Stimulated activated CD8-positive, alpha-beta memory T cell treated with anti-CD3 and anti-CD28 coated beads, Interleukin-12 subunit alpha, Interleukin-12 subunit beta, amount 100 ng/mL, for 24 hours (primary cell): ENCODE measurements around the gene PAH.

Experiments used
- DNase-seq: peaks from one replicate; pipeline ENCODE4 v3.0.0-alpha.2; 2020; ENCODE audit errors: extremely low read depth

Gene PAH

DNA sequence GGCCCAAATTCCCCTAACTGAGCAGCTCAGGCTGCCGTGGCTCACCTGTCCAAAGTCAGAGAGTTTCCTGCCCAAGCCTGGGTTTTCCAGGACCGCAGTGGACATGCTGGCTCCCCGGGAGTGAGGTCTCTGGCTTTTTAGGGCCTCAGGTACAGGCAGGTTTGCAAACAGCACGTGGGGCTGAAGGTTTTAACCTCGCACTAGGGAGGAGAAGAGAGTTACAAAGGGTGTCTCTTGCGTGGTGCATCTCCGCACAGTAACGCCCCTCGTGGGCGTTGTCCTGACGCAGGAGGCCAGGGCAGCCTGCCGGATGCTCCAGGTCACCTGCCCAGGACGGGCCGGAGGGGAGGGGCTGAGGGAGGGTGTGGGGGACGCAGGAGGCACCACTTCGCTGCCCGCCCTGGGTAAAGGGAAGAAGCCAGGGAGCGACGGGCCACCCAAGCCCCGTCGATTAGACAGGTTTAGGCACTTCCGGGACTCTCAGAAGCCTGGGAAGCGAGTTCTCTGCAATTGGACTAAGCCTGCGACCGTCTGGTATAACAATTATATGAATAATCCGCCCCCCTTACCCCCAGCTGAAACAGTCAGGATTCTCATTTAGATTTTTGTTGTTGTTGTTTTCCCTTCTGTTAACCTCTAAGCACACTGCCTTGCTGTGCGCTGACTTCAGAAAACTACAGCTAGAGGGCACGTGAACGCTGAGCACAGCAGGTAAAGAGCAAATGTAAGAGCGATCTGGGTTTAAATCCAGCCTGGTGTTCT, at the start of gene PAH:
TSS of gene PAH (minus strand) at position 219 of the 762 bp plus-strand sequence. CDS start at position 105, 114 bp downstream.
- no peak for DNase-seq

DNA sequence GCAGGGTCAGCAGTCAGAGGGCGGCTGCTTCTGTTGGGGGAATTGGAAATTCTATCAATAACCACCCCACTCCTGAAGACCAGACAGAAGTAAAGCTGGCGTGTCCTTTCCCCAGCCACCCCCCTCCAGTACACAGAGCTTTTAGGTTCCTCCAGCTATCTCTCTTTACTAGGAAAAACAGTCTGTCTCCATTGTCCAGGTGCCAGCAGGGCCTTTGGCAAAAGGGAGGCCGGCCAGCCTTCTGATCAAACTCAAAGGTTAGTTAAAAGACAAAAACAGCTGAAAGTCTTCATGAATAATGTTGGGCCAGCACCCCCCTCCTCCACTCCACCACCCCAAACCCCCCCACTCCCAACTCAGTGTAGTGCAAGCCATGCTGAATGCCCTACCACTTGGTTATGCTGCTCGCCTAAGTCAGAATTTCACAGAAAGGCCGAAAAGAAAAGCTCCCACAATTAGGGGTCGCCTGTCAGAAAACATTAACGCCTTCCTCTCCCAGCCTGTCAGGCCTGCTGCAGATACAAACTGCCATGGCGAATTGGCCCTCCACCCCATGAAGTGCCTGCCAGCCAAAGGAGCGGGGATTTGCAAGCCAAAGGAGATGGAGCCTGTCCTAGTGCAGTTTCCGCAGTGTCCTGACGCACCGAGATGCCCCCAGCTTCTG, 49.3 kb upstream of the PAH start:
- DNase-seq = no peak

DNA sequence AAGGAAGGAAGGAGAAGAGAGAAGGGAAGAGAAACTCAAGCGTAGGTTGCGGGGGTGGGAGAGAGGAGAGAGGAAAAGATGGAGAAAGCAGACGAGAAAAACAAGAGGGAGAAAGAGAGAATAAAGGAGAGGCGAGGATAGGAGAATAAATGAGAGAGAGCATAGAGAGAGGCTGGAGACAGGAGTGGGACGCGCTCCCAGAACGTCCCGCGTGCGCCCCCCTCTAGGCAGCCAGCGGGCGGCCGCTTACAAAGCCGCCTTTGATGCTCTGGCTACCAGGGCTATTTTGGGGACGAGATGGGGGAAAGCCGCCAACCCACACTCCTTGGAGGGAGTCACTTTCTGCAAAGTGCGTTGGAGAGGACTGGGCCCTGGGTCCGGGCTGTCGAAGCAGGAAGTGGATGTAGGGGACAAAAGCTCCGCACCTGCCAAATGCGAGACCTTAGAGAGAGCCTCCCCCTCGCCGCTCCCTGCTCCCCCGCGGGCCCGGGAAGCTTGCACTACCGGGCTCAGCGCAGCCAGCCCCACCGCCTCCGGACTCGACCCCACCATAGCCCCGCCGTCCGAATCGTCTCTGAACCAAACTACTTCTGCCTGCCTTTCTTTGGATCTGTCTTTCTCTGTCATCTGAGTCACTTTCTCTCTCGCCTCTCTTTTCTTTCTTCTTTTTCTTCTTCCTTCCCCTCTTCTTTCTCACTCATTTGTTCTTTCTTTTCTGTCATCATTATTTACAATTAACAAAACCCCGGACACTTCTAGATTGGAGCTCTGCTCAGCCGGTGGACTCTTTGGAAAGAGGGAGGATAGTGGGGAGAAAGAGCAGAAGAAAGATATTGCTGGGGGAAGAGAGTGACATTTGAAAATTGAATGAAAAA, 48.5 kb upstream of the PAH start:
- no peak for DNase-seq

DNA sequence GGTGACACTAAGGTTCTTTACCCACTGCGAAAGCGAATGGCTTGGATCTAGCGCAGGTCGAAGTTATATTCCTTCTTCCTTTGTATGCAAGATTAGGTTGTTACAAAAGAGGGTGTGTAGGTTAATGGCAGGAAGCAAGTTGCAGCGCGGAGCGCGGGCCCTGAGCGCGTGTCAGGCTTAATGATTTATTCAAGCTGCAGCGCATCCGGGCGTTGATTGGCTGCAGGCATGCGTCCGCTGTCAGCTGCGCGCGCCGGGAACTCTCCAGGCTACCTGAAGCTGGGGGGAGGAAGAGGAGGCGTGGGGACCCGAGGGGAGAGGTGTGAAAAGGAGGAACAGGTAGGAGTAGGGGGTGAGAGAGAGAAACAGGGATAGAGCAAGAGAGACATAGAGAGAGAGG, 47.8 kb upstream of the PAH start:
- DNase-seq = no peak

DNA sequence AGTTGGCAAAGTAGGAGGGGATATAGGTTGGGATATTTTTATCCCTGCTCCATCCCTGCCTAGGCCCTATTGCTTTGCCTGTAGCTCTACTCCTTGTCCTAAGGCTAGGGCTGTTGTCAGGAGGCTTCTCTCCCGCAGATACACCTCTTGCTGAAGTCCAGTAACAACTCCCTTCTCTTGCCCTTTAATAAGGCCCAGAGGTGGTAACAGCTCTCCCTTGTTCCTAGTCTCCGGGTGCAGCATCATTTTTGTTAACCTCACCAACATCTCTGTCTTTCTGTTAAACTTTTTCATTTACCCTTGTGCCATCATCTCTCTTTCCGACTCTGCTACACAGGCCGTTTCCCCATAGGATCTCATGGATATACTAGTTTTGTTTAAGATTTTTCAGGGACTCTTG, 46.8 kb upstream of the PAH start:
- no peak for DNase-seq

DNA sequence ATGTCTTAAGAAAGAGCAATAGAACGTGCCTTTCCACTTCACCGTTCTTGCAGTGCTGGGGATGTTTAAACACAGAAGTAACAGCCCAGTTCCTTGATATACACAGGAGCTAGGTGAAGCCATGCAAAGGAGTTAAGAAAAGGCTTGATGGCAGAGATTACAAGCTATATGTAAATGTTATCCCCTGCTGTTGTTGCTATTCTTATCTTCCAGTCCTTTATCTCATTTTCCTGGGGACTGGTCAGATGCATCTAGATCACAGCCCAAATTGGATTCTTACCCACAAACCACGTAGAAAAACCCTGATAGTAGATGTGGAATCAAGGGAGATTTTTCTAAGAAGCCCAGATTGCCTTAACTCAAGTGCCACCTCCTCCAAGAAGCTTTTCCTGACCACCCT, 45.9 kb upstream of the PAH start:
- no peak for DNase-seq

DNA sequence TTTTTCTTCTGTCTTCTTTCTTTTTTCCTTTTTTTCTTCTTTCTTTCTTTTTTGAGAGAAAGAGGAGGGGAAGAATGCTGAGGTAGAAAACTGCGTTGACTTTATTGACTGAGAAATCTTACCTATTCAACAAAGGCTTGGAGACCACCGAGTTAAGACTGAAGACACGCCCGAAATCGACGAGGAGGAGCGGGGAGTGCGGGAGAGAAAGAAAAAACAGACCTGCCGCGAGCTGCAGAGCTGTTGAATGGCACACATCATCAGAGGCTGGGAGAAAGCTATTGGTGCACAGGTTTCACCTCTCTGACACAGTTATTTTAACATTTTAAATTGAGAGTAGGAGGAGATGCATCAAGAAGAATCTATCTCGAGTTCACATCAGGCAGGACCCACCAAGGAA, 45.5 kb upstream of the PAH start:
- DNase-seq = no peak

DNA sequence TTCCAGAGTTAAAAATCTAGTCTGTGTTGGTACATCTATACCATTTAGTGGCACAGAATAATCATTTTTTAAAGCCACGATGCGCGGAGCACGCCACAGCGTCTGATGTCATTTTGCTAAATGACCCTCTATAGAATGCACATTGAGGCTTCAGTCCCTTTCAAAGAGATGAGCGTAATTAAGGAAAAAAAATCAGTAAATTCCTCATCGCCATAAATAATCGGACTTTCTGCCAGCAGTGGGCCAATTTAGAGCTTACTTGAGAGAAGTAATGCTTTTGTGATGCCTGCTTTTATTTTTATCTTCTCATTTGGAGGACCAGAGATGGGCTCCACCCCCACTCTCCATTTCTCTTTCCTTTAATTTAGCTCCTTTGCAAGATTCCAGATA, 44.4 kb upstream of the PAH start:
- DNase-seq = no peak

DNA sequence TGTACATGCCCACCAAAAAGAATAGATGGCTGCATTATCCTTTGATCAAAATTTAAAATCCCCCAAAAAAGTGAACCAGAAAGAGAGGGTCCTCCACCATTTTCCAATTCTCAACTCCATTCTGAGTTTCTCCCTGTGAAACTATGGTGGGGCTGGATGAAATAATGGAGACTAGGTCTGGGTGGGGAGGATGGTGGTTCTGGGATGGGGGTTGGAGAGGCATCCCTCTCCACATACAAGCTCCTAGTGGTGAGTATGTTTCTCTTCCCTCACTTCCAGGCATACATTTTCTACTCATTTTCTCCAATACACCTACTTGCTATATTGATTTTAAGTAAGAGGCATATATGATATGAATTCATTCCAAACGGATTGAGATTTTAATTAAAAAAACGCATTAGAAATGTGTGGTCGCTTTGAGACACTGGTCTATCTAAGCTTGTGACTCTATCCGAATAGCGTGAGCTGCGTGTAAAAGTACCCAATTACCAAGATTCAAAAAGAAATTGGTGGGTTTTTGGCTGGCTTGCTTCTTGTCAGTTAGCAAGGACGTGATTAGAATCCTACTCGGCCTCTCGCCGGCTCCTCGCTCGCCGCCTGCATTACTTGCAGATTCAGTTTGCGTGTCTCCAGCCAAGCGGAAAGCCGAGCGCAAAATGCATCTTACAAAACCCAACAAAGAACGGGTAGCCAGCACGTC, 43.9 kb upstream of the PAH start:
- no peak for DNase-seq

DNA sequence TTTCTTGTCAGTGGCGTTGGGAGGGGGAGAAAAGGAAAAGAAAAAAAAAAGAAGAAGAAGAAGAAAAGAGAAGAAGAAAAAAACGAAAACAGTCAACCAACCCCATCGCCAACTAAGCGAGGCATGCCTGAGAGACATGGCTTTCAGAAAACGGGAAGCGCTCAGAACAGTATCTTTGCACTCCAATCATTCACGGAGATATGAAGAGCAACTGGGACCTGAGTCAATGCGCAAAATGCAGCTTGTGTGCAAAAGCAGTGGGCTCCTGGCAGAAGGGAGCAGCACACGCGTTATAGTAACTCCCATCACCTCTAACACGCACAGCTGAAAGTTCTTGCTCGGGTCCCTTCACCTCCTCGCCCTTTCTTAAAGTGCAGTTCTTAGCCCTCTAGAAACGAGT, 42.3 kb upstream of the PAH start:
- no peak for DNase-seq

DNA sequence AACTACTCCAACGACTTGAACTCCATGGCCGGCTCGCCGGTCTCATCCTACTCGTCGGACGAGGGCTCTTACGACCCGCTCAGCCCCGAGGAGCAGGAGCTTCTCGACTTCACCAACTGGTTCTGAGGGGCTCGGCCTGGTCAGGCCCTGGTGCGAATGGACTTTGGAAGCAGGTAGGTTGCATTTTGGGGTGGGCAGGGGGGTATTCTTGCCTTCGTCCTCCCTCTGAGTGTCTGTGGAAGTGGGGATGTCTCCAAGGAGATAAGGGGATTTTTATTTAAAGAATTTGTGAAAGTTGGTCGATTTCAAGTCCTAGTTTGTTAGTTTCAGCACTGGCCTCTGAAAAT, 41.8 kb upstream of the PAH start:
- no peak for DNase-seq

DNA sequence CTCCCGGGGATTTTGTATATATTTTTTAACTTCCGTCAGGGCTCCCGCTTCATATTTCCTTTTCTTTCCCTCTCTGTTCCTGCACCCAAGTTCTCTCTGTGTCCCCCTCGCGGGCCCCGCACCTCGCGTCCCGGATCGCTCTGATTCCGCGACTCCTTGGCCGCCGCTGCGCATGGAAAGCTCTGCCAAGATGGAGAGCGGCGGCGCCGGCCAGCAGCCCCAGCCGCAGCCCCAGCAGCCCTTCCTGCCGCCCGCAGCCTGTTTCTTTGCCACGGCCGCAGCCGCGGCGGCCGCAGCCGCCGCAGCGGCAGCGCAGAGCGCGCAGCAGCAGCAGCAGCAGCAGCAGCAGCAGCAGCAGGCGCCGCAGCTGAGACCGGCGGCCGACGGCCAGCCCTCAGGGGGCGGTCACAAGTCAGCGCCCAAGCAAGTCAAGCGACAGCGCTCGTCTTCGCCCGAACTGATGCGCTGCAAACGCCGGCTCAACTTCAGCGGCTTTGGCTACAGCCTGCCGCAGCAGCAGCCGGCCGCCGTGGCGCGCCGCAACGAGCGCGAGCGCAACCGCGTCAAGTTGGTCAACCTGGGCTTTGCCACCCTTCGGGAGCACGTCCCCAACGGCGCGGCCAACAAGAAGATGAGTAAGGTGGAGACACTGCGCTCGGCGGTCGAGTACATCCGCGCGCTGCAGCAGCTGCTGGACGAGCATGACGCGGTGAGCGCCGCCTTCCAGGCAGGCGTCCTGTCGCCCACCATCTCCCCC, 41.2 kb upstream of the PAH start:
- DNase-seq = no peak

DNA sequence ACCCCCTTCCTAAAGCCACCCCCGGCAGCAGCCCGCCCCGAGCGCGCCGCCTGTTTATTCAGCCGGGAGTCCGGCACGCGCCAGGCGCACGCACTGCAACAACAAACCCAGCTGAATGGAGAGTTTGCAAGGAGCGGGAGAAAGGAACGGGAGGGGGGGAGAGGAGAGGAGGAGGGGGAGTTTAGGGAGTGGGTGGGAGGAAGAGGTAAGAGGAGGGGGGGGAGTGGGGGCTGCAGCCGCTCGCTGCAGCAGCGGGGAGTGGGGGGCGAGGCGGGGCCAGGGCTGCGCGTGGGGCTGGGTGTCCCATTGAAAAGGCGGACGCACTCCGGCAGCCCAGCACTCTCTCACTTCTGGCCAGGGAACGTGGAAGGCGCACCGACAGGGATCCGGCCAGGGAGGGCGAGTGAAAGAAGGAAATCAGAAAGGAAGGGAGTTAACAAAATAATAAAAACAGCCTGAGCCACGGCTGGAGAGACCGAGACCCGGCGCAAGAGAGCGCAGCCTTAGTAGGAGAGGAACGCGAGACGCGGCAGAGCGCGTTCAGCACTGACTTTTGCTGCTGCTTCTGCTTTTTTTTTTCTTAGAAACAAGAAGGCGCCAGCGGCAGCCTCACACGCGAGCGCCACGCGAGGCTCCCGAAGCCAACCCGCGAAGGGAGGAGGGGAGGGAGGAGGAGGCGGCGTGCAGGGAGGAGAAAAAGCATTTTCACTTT, 40.5 kb upstream of the PAH start, which contains the start of gene ASCL1:
TSS of gene ASCL1 (plus strand) at position 336 of the 712 bp plus-strand sequence. CDS start 571 bp downstream, outside the sequence.
- DNase-seq = no peak

DNA sequence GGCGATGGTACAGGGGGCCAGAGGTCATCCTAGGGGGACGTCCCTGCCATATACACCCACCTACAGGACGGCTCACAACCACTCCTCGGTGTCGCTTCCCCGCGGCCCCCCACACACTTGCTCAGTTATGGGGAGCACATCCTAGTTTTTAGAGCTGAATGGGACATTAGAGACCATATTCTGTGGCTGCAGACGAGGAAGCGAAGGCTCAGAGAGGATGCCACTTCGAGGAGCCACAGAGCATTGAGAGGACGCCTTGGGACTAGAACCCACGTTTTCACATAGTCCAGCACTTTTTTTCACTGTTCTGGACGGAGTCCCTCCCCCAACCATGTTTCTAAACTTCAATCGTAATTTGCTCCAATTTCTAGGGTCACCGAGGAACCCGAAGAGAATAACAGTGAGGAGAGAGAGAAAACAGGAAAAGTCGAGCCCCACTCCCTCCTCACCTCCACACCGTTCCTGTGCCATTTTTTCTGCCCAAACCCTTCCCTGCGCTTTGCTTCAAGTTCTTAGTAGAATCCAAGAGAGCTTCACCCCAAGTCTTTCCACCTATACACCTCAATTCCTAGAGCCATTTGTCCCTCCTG, 39.8 kb upstream of the PAH start:
- DNase-seq = no peak

DNA sequence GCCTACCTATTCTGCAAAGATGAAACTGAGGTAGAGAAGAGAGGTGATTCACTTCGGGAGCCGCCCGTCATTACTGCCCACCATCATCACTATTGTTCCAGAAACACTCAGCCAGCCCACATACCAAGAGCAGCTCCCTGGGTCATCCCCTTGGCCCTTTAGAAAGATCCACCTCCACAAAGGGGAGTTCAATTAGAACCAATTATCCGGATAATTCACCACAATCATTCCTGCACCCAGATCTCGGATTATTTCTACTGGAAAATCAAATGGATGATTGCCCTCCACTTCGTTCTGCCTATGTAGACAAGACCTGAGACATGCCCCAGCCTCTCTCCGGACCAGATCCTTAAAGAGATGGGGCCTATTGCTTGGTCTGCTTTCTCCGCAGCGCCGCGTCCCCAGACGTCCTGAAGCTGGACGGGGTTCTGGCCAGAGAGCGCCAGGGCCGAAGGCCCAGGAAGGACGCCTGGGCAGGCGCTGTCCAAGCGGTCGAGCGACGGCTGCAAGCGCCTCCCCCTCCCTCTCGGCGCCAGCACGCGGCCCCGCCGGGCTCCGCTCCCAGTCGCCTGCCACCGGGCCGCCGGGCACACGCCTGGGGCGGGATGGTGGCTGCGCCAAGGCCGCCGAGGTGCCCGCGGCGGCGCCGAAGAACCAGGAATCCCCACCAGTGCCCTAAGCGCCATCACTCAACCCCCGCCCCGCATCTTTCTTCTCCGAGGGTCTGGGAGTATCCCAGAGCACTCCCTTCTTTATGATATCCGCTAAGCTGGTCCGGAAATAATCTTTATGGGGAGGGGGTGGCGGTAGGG, 39.1 kb upstream of the PAH start:
- no peak for DNase-seq

DNA sequence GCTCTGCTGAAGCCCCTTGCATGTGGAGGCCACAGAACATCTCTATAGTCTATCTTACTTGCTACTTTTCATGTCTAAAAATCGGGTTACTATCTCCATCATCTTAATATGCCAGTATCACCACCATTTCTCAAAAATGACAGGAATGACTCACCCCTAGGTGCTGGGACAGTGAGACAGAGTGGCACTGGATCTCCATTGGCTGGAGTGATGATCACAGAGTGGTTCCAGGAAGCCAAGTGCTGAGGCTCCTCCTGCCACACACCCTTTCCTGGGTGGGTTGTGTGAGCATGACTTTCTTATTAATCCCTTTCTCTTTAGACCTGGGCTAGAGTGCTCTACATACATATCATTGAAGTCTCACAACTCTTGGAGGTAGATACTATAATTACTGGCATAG, 37.1 kb upstream of the PAH start:
- no peak for DNase-seq

DNA sequence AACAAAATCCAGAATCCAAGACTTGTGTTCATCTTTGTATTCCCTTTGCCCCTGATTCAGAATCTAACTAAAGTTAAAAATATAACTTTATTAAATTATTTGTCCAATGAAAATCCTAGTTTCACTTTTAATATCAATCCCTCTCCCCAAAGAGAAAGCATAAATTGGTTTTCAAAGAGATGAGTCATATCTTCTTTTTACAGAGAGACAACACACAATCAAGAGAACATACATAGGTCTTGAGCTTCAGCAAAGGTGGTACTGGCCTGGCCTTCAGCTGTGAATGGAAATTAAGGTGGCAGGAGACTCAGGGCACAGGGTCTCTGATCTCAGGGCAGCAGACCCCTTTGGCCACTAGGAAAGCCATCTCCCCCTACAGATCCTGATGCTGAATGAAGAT, 36.2 kb upstream of the PAH start:
- no peak for DNase-seq

DNA sequence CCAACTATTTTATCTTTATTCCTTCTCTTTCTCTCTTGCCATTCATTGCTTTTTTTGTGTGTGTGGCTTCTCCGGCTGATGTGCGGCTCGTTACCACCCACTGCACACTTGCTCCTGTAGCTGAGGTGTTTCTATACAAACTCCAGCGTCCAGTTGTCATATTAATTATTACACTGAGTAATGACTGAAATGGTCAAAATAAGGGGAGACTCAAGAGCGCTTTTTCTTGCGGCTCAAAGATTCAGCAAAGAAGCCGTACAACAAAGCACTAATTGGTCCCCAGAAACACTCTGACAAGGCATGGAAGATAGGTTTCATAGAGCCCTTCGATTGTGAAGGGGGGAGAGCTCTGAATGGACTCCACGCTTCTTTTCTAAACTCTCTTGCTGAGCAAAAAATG, 34.8 kb upstream of the PAH start:
- no peak for DNase-seq

DNA sequence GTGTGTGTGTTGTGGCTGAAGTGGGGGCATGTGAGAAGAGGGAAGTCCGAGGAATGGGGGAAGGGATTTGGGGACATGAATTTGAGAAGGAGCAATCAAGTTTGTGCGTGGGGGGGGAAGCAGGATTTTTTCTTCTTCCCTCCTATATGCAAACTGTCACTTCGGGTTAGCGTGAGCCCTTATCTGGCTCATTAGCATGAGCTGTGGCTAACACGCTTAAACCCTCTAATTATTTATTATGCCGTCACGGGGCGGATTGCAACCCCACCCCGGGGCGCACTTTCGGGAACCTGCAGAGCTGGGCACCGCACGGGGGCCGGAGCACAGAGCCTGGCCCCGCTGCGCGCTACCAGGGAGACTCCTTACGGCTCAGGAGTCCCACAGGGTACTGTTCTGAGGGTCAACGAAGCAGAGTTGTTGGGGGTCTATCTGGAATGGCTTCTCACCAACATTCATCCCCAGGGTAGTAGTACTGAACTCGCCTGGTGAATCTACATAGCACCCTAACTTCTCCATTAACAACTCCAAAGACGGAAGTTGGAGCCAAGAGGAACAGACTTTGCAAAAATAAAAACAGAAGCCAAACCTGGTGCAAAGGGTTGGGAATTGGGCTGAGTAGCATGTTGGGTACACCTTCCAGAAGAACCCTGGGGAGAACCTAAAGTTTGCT, 34.0 kb upstream of the PAH start:
- no peak for DNase-seq
